ENCODE measurements around the gene ITPKA.

The ITPKA gene

DNA sequence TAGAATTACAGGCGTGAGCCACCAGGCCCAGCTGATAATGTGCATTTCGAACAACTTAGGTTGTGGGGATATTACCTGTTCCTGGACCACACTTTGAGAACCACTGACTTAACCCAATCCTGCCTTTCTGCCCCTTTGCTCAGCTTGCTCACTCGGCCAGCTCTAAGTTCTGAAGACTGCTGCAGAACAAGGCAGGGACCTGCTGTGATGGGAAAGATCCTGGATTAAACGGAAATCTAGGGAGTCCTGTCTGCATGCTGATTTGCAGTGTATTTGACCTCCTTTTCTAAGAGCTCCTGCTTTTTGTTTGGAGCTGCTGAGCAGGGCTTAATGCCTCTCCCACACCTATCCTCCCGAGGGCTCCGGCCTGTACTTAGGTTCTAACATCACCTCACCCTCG, 17.1 kb downstream of the ITPKA start:
- DNase-seq (ENCODE audit: low read depth) = no peak
- no peak for TF ChIP-seq CTCF (conservative IDR thresholded peaks at IDR 0.05; ENCODE audit: low read depth, low read length)
- H3K4me3 ChIP-seq (ENCODE audit: low read depth, low read length) = no peak overlapping the region

- no peak for TF ChIP-seq CTCF (conservative IDR thresholded peaks at IDR 0.05; ENCODE audit: low read depth, low read length)
These were observed 17.7 kb downstream of the ITPKA start for GRCh38 chr15:41511331-41511898.

DNA sequence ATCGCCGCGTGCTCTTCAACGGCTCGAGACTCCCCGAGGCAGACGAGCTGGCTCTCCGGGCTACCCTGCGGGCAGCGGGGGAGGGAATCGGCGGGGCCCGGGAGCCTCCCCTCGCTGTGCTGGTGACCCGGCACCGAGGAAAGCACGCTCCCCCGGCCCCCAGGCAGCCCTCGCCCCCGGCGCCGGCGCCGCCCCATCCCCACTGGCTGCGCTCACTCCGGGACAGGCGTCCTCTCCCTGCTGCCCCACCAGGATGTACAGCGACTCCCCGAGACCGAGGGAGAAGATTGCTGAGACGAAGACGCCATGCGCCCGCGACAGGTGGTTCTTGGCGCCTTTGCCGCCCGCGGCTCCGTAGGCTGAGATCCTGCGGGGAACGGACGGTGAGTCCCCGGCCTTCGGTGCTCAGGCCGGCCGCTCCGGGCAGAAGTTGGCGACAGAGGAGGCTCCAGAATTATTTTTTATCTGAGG, 18.3 kb downstream of the ITPKA start:
- no peak for TF ChIP-seq CTCF (conservative IDR thresholded peaks at IDR 0.05; ENCODE audit: low read depth, low read length)
- no peak for DNase-seq (ENCODE audit: low read depth)
- no peak overlapping the region for H3K4me3 ChIP-seq (ENCODE audit: low read depth, low read length)

More at GRCh38 chr15:41511331-41511898, 17.7 kb downstream of the ITPKA start:
- DNase-seq (ENCODE audit: low read depth) = no peak
- H3K4me3 ChIP-seq (ENCODE audit: low read depth, low read length) = no peak overlapping the region

- TF ChIP-seq CTCF (conservative IDR thresholded peaks at IDR 0.05; ENCODE audit: low read depth, low read length) = no peak
- DNase-seq (ENCODE audit: low read depth) = no peak
- H3K4me3 ChIP-seq (ENCODE audit: low read depth, low read length) = no peak overlapping the region
These were observed 18.9 kb downstream of the ITPKA start for GRCh38 chr15:41512512-41512939.

GRCh38 chr15:41512940-41513505, 19.3 kb downstream of the ITPKA start:
- no peak for TF ChIP-seq CTCF (conservative IDR thresholded peaks at IDR 0.05; ENCODE audit: low read depth, low read length)

DNA sequence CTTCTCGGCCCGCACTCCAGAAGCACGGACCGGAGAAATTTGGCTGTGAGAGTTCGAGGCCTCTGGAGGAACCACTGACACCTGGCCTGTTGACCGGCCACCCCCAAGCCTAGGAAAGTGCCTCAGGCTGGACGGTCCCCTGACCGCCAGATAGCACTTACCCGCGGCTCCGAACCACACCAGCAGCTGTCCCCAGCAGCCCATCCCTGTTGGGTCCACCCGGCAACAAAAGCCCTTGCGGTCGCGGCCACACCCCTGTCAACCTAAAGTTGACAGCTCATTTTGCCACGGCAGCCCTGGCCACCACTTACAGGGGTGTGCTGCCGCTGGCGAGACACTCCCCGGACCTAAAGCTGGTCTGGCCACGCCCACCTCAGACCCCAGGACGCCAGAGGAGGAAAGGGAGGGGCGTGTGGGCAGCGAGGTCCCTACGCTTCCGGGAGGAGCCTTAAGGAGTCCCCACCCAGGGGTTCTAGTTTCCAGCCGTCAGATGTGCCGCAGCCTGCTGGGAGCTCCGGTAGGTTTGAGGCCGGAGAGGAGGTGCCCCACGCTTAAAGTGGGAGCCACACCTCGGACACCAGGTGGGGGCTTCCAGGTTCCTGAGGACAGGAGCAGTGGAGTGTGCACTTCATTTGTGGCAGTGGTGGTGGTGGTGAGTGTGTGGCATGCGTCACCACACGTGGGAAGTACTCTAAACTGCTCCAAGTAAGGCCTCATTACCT, 20.0 kb downstream of the ITPKA start, which contains the start of gene LTK:
Gene LTK, minus strand, starts transcription at position 322 of the 722 bp plus-strand sequence. Its CDS starts 118 bp downstream, at position 204.
- peak within 1 kb of the TSS; percentile 36 for H3K4me3 ChIP-seq (ENCODE audit: low read depth, low read length)
- DNase-seq (ENCODE audit: low read depth) = no peak
- TF ChIP-seq CTCF (conservative IDR thresholded peaks at IDR 0.05; ENCODE audit: low read depth, low read length) = no peak

More at GRCh38 chr15:41512940-41513505, 19.3 kb downstream of the ITPKA start:
- H3K4me3 ChIP-seq (ENCODE audit: low read depth, low read length) = peak overlapping the region; percentile 36
- DNase-seq (ENCODE audit: low read depth) = no peak
